ENCODE results near the gene OR8S1.
"Not testable (repeated sequence)": the region's sequence is repeated elsewhere in the genome, so short reads cannot be mapped to it uniquely, and the experiment has no call there.

OR8S1 gene

GRCh38 chr12:48486261-48486660 is 39.2 kb upstream of the OR8S1 start:
- H3K4me2 ChIP-seq (ENCODE audit: low read depth, low read length, poor library complexity, severe bottlenecking), result no peak overlapping the region
- TF ChIP-seq CTCF (conservative IDR thresholded peaks at IDR 0.05; ENCODE audit: low read length), result no peak
- no peak for TF ChIP-seq EZH2phosphoT487 (IDR thresholded peaks at IDR 0.05; ENCODE audit: borderline replicate concordance)
- no peaks in the 10 kb centered on the region for H3K9me2 ChIP-seq (replicated peaks; ENCODE audit: low read depth, low read length)
- H3K27me3 ChIP-seq (ENCODE audit: insufficient read depth, low read length, poor library complexity, severe bottlenecking), result no peaks in the 10 kb centered on the region
- no peaks in the 10 kb centered on the region for H3K36me3 ChIP-seq (ENCODE audit: insufficient read depth, low read length)
- H3K9me3 ChIP-seq (ENCODE audit: insufficient read depth, low read depth, low read length), result no peaks in the 10 kb centered on the region
- H3K4me3 ChIP-seq (ENCODE audit: low read length, poor library complexity, severe bottlenecking), result no peak overlapping the region
- H3F3A ChIP-seq (ENCODE audit: low read depth), result no peaks in the 10 kb centered on the region
- no peak overlapping the region for H2AFZ ChIP-seq (ENCODE audit: low read length)
- no peaks in the 10 kb centered on the region for H4K20me1 ChIP-seq (ENCODE audit: insufficient read depth, low read length, poor library complexity, severe bottlenecking)
- H3K9ac ChIP-seq (ENCODE audit: low read depth, low read length, poor library complexity, severe bottlenecking), result no peak overlapping the region
- H3K4me1 ChIP-seq (ENCODE audit: insufficient read depth, low read length, poor library complexity, severe bottlenecking), result no peaks in the 10 kb centered on the region
- H3K79me2 ChIP-seq (ENCODE audit: insufficient read depth, low read length), result no peaks in the 10 kb centered on the region

GRCh38 chr12:48486679-48487078 is 38.8 kb upstream of the OR8S1 start:
- no peak for TF ChIP-seq EZH2phosphoT487 (IDR thresholded peaks at IDR 0.05; ENCODE audit: borderline replicate concordance)
- TF ChIP-seq CTCF (conservative IDR thresholded peaks at IDR 0.05; ENCODE audit: low read length), result no peak
- Histone ChIP-seq H3K4me3 (ENCODE audit: low read length, poor library complexity, severe bottlenecking) (no peak overlapping the region), H2AFZ (ENCODE audit: low read length) (no peak overlapping the region), H3K9me3 (ENCODE audit: insufficient read depth, low read depth, low read length) (no peaks in the 10 kb centered on the region), H3K36me3 (ENCODE audit: insufficient read depth, low read length) (no peaks in the 10 kb centered on the region), H3K4me1 (ENCODE audit: insufficient read depth, low read length, poor library complexity, severe bottlenecking) (no peaks in the 10 kb centered on the region), H3K79me2 (ENCODE audit: insufficient read depth, low read length) (no peaks in the 10 kb centered on the region), H3K9ac (ENCODE audit: low read depth, low read length, poor library complexity, severe bottlenecking) (no peak overlapping the region), H3F3A (ENCODE audit: low read depth) (no peaks in the 10 kb centered on the region), H3K9me2 (replicated peaks; ENCODE audit: low read depth, low read length) (no peaks in the 10 kb centered on the region), H4K20me1 (ENCODE audit: insufficient read depth, low read length, poor library complexity, severe bottlenecking) (no peaks in the 10 kb centered on the region), H3K4me2 (ENCODE audit: low read depth, low read length, poor library complexity, severe bottlenecking) (no peak overlapping the region), H3K27me3 (ENCODE audit: insufficient read depth, low read length, poor library complexity, severe bottlenecking) (no peaks in the 10 kb centered on the region)

GRCh38 chr12:48489012-48489411 is 36.4 kb upstream of the OR8S1 start:
- no peak for TF ChIP-seq CTCF (conservative IDR thresholded peaks at IDR 0.05; ENCODE audit: low read length)
- TF ChIP-seq EZH2phosphoT487 (IDR thresholded peaks at IDR 0.05; ENCODE audit: borderline replicate concordance), result no peak
- Histone ChIP-seq H3K4me3 (ENCODE audit: low read length, poor library complexity, severe bottlenecking) (no peak overlapping the region), H3K9ac (ENCODE audit: low read depth, low read length, poor library complexity, severe bottlenecking) (no peak overlapping the region)

GRCh38 chr12:48489456-48489855 is 36.0 kb upstream of the OR8S1 start:
- not testable (repeated sequence) for H4K20me1 ChIP-seq (ENCODE audit: insufficient read depth, low read length, poor library complexity, severe bottlenecking); H3K36me3 ChIP-seq (ENCODE audit: insufficient read depth, low read length)

More at GRCh38 chr12:48489012-48489411, 36.4 kb upstream of the OR8S1 start:
- Histone ChIP-seq H3K4me1 (ENCODE audit: insufficient read depth, low read length, poor library complexity, severe bottlenecking) (no peaks in the 10 kb centered on the region), H2AFZ (ENCODE audit: low read length) (no peak overlapping the region), H3K27me3 (ENCODE audit: insufficient read depth, low read length, poor library complexity, severe bottlenecking) (no peaks in the 10 kb centered on the region), H4K20me1 (ENCODE audit: insufficient read depth, low read length, poor library complexity, severe bottlenecking) (no peaks in the 10 kb centered on the region), H3K4me2 (ENCODE audit: low read depth, low read length, poor library complexity, severe bottlenecking) (no peak overlapping the region), H3K79me2 (ENCODE audit: insufficient read depth, low read length) (no peaks in the 10 kb centered on the region), H3K9me3 (ENCODE audit: insufficient read depth, low read depth, low read length) (no peaks in the 10 kb centered on the region), H3F3A (ENCODE audit: low read depth) (no peaks in the 10 kb centered on the region), H3K9me2 (replicated peaks; ENCODE audit: low read depth, low read length) (no peaks in the 10 kb centered on the region), H3K36me3 (ENCODE audit: insufficient read depth, low read length) (no peaks in the 10 kb centered on the region)

GRCh38 chr12:48500281-48500680 is 25.2 kb upstream of the OR8S1 start:
- H3K4me1 ChIP-seq (ENCODE audit: insufficient read depth, low read length, poor library complexity, severe bottlenecking); H2AFZ ChIP-seq (ENCODE audit: low read length); H3K9me3 ChIP-seq (ENCODE audit: insufficient read depth, low read depth, low read length); H3K4me3 ChIP-seq (ENCODE audit: low read length, poor library complexity, severe bottlenecking); H3K36me3 ChIP-seq (ENCODE audit: insufficient read depth, low read length); H4K20me1 ChIP-seq (ENCODE audit: insufficient read depth, low read length, poor library complexity, severe bottlenecking); H3K27me3 ChIP-seq (ENCODE audit: insufficient read depth, low read length, poor library complexity, severe bottlenecking); H3F3A ChIP-seq (ENCODE audit: low read depth); H3K4me2 ChIP-seq (ENCODE audit: low read depth, low read length, poor library complexity, severe bottlenecking); H3K9me2 ChIP-seq (replicated peaks; ENCODE audit: low read depth, low read length); H3K9ac ChIP-seq (ENCODE audit: low read depth, low read length, poor library complexity, severe bottlenecking); H3K79me2 ChIP-seq (ENCODE audit: insufficient read depth, low read length): not testable (repeated sequence)

More at GRCh38 chr12:48489456-48489855, 36.0 kb upstream of the OR8S1 start:
- H3K4me1 ChIP-seq (ENCODE audit: insufficient read depth, low read length, poor library complexity, severe bottlenecking); H3K27me3 ChIP-seq (ENCODE audit: insufficient read depth, low read length, poor library complexity, severe bottlenecking); H3K4me2 ChIP-seq (ENCODE audit: low read depth, low read length, poor library complexity, severe bottlenecking); H3K4me3 ChIP-seq (ENCODE audit: low read length, poor library complexity, severe bottlenecking); H3F3A ChIP-seq (ENCODE audit: low read depth); H2AFZ ChIP-seq (ENCODE audit: low read length); H3K9ac ChIP-seq (ENCODE audit: low read depth, low read length, poor library complexity, severe bottlenecking); H3K9me2 ChIP-seq (replicated peaks; ENCODE audit: low read depth, low read length); H3K9me3 ChIP-seq (ENCODE audit: insufficient read depth, low read depth, low read length); H3K79me2 ChIP-seq (ENCODE audit: insufficient read depth, low read length): not testable (repeated sequence)
